HepG2 (cell line): ENCODE measurements around the gene ZFPM1. TPM values are rescaled to one million over a fixed set of nuclear protein-coding genes. Genes with fewer than 3 reads are reported as not detected.
A peak's percentile ranks its signal among the peaks of the same experiment; 100 is the strongest.

ENCODE experiments used
- ATAC-seq: fragments of 200-7000 bp; cut with Tn5 transposase; 3 replicates; pipeline ENCODE4 v1.9.1; 2020; ENCODE audit warnings: mild to moderate bottlenecking, moderate library complexity
- BruUV-seq: library from RNA; stranded (reverse); fragments of 400-500 nt; replicated peaks from 2 replicates; lab custom pipeline; 2021; lab: Mats Ljungman, UMichigan
- CTCF ChIA-PET: fragments of 300-600 bp; formaldehyde crosslinking; extraction: SDS; loops from one replicate; lab custom pipeline; 2021; ENCODE audit warnings: low total read pairs, inconsistent platforms, low intra/inter-chr PET ratio; lab: Yijun Ruan, JAX
- POLR2A ChIA-PET: fragments of 350-600 bp; sonication (Branson Sonifier 250); formaldehyde crosslinking; loops from one replicate; lab custom pipeline; 2020; ENCODE audit warnings: antibody characterized with exemption, inconsistent platforms; lab: Yijun Ruan, JAX
- DNase-seq: peaks from one replicate; pipeline ENCODE4 v3.0.0-alpha.2; 2015; ENCODE audit warnings: low spot score
- FAIRE-seq: peaks from 3 replicates; lab custom pipeline; 2011; peaks lifted over from hg19 to GRCh38; lab: Jason Lieb, UNC
- H2AFZ ChIP-seq: one replicate; pipeline ENCODE4 v1.6.1; 2011; ENCODE audit warnings: low read length, inconsistent platforms
- H3K27ac ChIP-seq: fragments of 300-600 bp; 3 replicates; pipeline ENCODE4 v1.8.0; 2011; ENCODE audit warnings: mixed run types, mild to moderate bottlenecking, mixed read lengths, low read length, inconsistent platforms; ENCODE audit not compliant: insufficient read depth; ENCODE audit errors: extremely low read length
- H3K27me3 ChIP-seq, 2 experiments: fragments of 200-600 bp in 1 of 2; 2 replicates in 1 of 2; 3 replicates in 1 of 2; pipeline versions ENCODE4 v1.6.0 to v1.8.0; 2011; ENCODE audit warnings: low read length in 2 of 2, mild to moderate bottlenecking in 2 of 2, moderate library complexity in 2 of 2, inconsistent platforms in 1 of 2; ENCODE audit not compliant: insufficient read depth in 2 of 2, control insufficient read depth in 1 of 2
- H3K36me3 ChIP-seq, 2 experiments: fragments of 200-600 bp in 1 of 2; replicated peaks in 1 of 2; 2 replicates in 1 of 2; 3 replicates in 1 of 2; pipeline versions ENCODE4 v1.5.1 to v1.8.0; 2011; ENCODE audit warnings: low read length in 2 of 2, inconsistent platforms in 1 of 2; ENCODE audit not compliant: insufficient read depth in 2 of 2, control insufficient read depth in 1 of 2
- H3K4me1 ChIP-seq: 2 replicates; pipeline ENCODE4 v1.5.1; 2012; ENCODE audit warnings: low read length, inconsistent platforms; ENCODE audit not compliant: insufficient read depth
- H3K4me2 ChIP-seq: 2 replicates; pipeline ENCODE4 v1.6.0; 2011; ENCODE audit warnings: low read depth, low read length, inconsistent platforms
- H3K4me3 ChIP-seq, 3 experiments: fragments of 200-600 bp in 1 of 3; sonication (generic), shearing (Covaris generic) in 1 of 3; replicated peaks in 1 of 3; 2 replicates each; pipeline ENCODE4 v1.5.1; 2011 to 2016; ENCODE audit warnings: low read length in 3 of 3, inconsistent platforms in 2 of 3, low read depth in 2 of 3, mild to moderate bottlenecking in 2 of 3, control low read depth in 1 of 3, mixed read lengths in 1 of 3; ENCODE audit not compliant: insufficient read depth in 1 of 3
- H3K79me2 ChIP-seq: one replicate; pipeline ENCODE4 v1.6.1; 2011; ENCODE audit warnings: low read length, inconsistent platforms; ENCODE audit not compliant: insufficient read depth
- H3K9ac ChIP-seq: 2 replicates; pipeline ENCODE4 v1.6.0; 2011; ENCODE audit warnings: mild to moderate bottlenecking, low read depth, low read length, inconsistent platforms; ENCODE audit not compliant: insufficient read depth
- H3K9me3 ChIP-seq: 2 replicates; pipeline ENCODE4 v1.5.1; 2012; ENCODE audit warnings: mild to moderate bottlenecking, low read length
- H4K20me1 ChIP-seq: 2 replicates; pipeline ENCODE4 v1.6.0; 2011; ENCODE audit warnings: inconsistent platforms, mild to moderate bottlenecking, low read length, moderate library complexity; ENCODE audit not compliant: insufficient read depth
- AHR ChIP-seq: IDR thresholded peaks from 2 replicates; pipeline ENCODE4 v1.6.1; 2018; ENCODE audit warnings: missing genetic modification reagents, missing compliant biosample characterization
- FLYWCH1 ChIP-seq: sonication (generic); formaldehyde crosslinking; IDR thresholded peaks from 2 replicates; pipeline ENCODE4 v1.8.1; 2023; ENCODE audit warnings: mild to moderate bottlenecking, missing genetic modification reagents
- HNRNPL ChIP-seq: fragments of 200-400 bp; formaldehyde crosslinking; IDR thresholded peaks from 2 replicates; pipeline ENCODE4 v1.6.1; 2017; ENCODE audit warnings: mild to moderate bottlenecking, low read depth, low read length
- NFE2 ChIP-seq: sonication (generic); formaldehyde crosslinking; IDR thresholded peaks from 2 replicates; pipeline ENCODE4 v1.4.0; 2020; ENCODE audit warnings: missing genetic modification reagents
- NR2F6 ChIP-seq, 2 experiments: IDR thresholded peaks; 2 replicates each; pipeline ENCODE4 v1.6.1; 2016; ENCODE audit warnings: antibody characterized with exemption in 1 of 2, mild to moderate bottlenecking in 1 of 2
- RXRA ChIP-seq: sonication (generic); formaldehyde crosslinking; IDR thresholded peaks from 2 replicates; pipeline ENCODE4 v1.5.1; 2020; ENCODE audit warnings: missing genetic modification reagents
- SMAD3 ChIP-seq: sonication (generic); formaldehyde crosslinking; IDR thresholded peaks from 2 replicates; pipeline ENCODE4 v1.4.0; 2020; ENCODE audit warnings: missing genetic modification reagents
- SP4 ChIP-seq: sonication (generic); formaldehyde crosslinking; IDR thresholded peaks from 2 replicates; pipeline ENCODE4 v1.8.1; 2023; ENCODE audit warnings: mild to moderate bottlenecking, missing genetic modification reagents
- SRSF1 ChIP-seq: fragments of 200-400 bp; formaldehyde crosslinking; optimal IDR thresholded peaks from 2 replicates; pipeline ENCODE3; 2017; ENCODE audit warnings: mild to moderate bottlenecking, low read depth, low read length, moderate library complexity
- TAF15 ChIP-seq: fragments of 200-400 bp; formaldehyde crosslinking; IDR thresholded peaks from one replicate; pipeline ENCODE4 v1.6.1; 2018; ENCODE audit warnings: mild to moderate bottlenecking, low read depth, low read length; ENCODE audit not compliant: poor library complexity, severe bottlenecking
- ZBTB38 ChIP-seq: sonication (generic); formaldehyde crosslinking; IDR thresholded peaks from 2 replicates; pipeline ENCODE4 v1.5.1; 2020; ENCODE audit warnings: mild to moderate bottlenecking, missing genetic modification reagents
- ZNF10 ChIP-seq: sonication (generic); formaldehyde crosslinking; IDR thresholded peaks from 2 replicates; pipeline ENCODE4 v1.4.0; 2020; ENCODE audit warnings: mild to moderate bottlenecking, low read depth, missing genetic modification reagents, borderline replicate concordance
- ZNF253 ChIP-seq: sonication (generic); formaldehyde crosslinking; IDR thresholded peaks from 2 replicates; pipeline ENCODE4 v1.8.0; 2022; ENCODE audit warnings: mild to moderate bottlenecking, missing genetic modification reagents, borderline replicate concordance
- ZNF543 ChIP-seq: sonication (generic); formaldehyde crosslinking; IDR thresholded peaks from 2 replicates; pipeline ENCODE4 v1.4.0; 2020; ENCODE audit warnings: mild to moderate bottlenecking, missing genetic modification reagents
- ZNF607 ChIP-seq: sonication (generic); formaldehyde crosslinking; IDR thresholded peaks from 2 replicates; pipeline ENCODE4 v1.5.1; 2020; ENCODE audit warnings: missing genetic modification reagents, mild to moderate bottlenecking, borderline replicate concordance
- ZNF660 ChIP-seq: sonication (generic); formaldehyde crosslinking; IDR thresholded peaks from 2 replicates; pipeline ENCODE4 v1.5.1; 2020; ENCODE audit warnings: mild to moderate bottlenecking, low read depth, missing genetic modification reagents, borderline replicate concordance
- ZNF703 ChIP-seq: sonication (generic); formaldehyde crosslinking; IDR thresholded peaks from 2 replicates; pipeline ENCODE4 v1.5.1; 2020; ENCODE audit warnings: missing genetic modification reagents, mild to moderate bottlenecking, moderate library complexity, borderline replicate concordance
- WGBS: methylation state at CpG from one replicate; pipeline ENCODE4 v1.1.6; 2017; ENCODE audit warnings: low lambda C conversion rate; 5-methylcytosine and 5-hydroxymethylcytosine counted together
- in situ Hi-C: cut with HindIII; loops from 2 replicates; pipeline ENCODE4 v1.10.0; 2017; ENCODE audit warnings: low pct_unique_long_range_greater_than_20kb; ENCODE audit not compliant: extremely low pct_ligation_motif_present
- intact Hi-C: fragments of 100-400 bp; cut with micrococcal nuclease; formaldehyde crosslinking; loops from one replicate; pipeline ENCODE4 v1.10.0; 2022; ENCODE audit not compliant: unreplicated experiment
- polyA plus RNA-seq, 8 experiments: library from polyadenylated mRNA; depleted of rRNA in 3 of 8; stranded (reverse) in 7 of 8; unstranded in 1 of 8; fragments of >200 nt; fragmentation: Illumina TruSeq in 4 of 8; extraction: Trizol in 4 of 8; gene quantifications; 2 replicates each; pipeline versions ENCODE4 v1.2.1 to v1.2.3, GENCODE V29; 2011 to 2016; ENCODE audit warnings: low read depth in 4 of 8, missing spikeins in 1 of 8, mixed read lengths in 1 of 8; ENCODE audit not compliant: insufficient read depth in 1 of 8
- total RNA-seq, 5 experiments: library from RNA; depleted of rRNA; stranded (reverse); fragments of >200 nt; fragmentation: Illumina TruSeq; extraction: Trizol; gene quantifications; 2 replicates each; pipeline ENCODE4 v1.2.3, GENCODE V29; 2016; ENCODE audit warnings: low read depth in 1 of 5
- TF ChIP-seq, protein P1 (sequence below): IDR thresholded peaks from 2 replicates; pipeline ENCODE4 v1.6.1; 2016; ENCODE audit warnings: low read depth
- TF ChIP-seq, protein P2 (sequence below): sonication (generic); formaldehyde crosslinking; IDR thresholded peaks from 2 replicates; pipeline ENCODE4 v1.5.0; 2020; ENCODE audit warnings: mild to moderate bottlenecking, missing genetic modification reagents, moderate library complexity
- TF ChIP-seq, protein P3 (sequence below): sonication (generic); formaldehyde crosslinking; IDR thresholded peaks from 2 replicates; pipeline ENCODE4 v1.8.0; 2022; ENCODE audit warnings: mild to moderate bottlenecking, missing genetic modification reagents; ENCODE audit not compliant: insufficient replicate concordance

Gene ZFPM1
- total and polyA plus RNA-seq, 2 of the 13 experiments (the other 11 are each of a cell fraction or from before 2014, with no cell fraction given), result 1.3 to 3.8 TPM

DNA sequence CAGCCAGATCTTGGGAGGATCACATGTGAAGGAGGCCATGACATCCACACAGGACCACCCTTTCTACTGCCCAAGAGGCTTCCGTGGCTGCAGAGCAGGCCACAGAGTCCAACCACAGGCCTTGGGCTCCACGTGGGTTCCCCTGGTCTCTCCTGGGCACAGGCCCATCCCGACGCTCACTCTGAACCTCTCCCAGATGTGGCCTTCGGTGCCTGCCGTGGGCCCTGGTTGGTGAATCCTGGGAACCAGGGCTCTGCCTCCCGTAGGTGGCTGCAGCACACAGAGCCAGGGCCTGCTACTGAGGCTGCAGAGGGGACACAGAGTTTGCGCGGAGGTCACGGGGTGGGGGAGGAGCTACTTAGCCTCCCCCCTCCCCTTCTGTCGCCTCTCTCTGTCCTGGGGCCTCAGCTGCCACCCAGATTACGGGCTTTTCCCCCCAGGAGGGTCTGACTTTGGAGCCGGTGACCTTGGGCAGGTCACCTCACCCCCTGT lies 55.3 kb downstream of the ZFPM1 start:
- POLR2A ChIA-PET, result interaction anchor here (1.3 to 8.4 kb wide), 7 partner anchors 17 to 1120 kb away, joined by 3 to 370 read pairs (median 7); partner anchors contain the start of genes ZC3H18 and ZFPM1
- peak overlapping the region in 1 of 3 experiments; percentile 40; a peak in 2 of 6 replicates for H3K4me3 ChIP-seq
- TF ChIP-seq, protein P1, sequence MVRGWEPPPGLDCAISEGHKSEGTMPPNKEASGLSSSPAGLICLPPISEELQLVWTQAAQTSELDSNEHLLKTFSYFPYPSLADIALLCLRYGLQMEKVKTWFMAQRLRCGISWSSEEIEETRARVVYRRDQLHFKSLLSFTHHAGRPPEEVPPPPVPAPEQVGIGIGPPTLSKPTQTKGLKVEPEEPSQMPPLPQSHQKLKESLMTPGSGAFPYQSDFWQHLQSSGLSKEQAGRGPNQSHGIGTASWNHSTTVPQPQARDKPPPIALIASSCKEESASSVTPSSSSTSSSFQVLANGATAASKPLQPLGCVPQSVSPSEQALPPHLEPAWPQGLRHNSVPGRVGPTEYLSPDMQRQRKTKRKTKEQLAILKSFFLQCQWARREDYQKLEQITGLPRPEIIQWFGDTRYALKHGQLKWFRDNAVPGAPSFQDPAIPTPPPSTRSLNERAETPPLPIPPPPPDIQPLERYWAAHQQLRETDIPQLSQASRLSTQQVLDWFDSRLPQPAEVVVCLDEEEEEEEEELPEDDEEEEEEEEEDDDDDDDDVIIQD (CRISPR knock-in tag), result no peak
- no peak for TF ChIP-seq SMAD3 (CRISPR knock-in tag)
- no peak for TF ChIP-seq NFE2 (CRISPR knock-in tag)
- no peak for TF ChIP-seq ZNF703
- peak; percentile 82 for TF ChIP-seq TAF15
- TF ChIP-seq, protein P2, sequence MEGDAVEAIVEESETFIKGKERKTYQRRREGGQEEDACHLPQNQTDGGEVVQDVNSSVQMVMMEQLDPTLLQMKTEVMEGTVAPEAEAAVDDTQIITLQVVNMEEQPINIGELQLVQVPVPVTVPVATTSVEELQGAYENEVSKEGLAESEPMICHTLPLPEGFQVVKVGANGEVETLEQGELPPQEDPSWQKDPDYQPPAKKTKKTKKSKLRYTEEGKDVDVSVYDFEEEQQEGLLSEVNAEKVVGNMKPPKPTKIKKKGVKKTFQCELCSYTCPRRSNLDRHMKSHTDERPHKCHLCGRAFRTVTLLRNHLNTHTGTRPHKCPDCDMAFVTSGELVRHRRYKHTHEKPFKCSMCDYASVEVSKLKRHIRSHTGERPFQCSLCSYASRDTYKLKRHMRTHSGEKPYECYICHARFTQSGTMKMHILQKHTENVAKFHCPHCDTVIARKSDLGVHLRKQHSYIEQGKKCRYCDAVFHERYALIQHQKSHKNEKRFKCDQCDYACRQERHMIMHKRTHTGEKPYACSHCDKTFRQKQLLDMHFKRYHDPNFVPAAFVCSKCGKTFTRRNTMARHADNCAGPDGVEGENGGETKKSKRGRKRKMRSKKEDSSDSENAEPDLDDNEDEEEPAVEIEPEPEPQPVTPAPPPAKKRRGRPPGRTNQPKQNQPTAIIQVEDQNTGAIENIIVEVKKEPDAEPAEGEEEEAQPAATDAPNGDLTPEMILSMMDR, result peak; percentile 15; the same call in 1 of the 2 replicates
- no peak for TF ChIP-seq ZNF607 (CRISPR knock-in tag)
- 0 out of 2 replicates have a peak, but pooled peaks have one; percentile 29 for TF ChIP-seq ZNF253 (CRISPR knock-in tag)
- peak; percentile 48; the same call in 1 of the 2 replicates for TF ChIP-seq ZBTB38 (CRISPR knock-in tag)
- peak; percentile 83 for TF ChIP-seq HNRNPL
- TF ChIP-seq ZNF660, result no peak
- TF ChIP-seq ZNF10, result 0 out of 2 replicates have a peak, but pooled peaks have one; percentile 45
- no peak for TF ChIP-seq AHR
- 0 out of 2 replicates have a peak, but pooled peaks have one; percentile 56 for TF ChIP-seq SP4 (CRISPR knock-in tag)
- TF ChIP-seq FLYWCH1 (CRISPR knock-in tag), result peak; percentile 73; the same call in 1 of the 2 replicates
- peak; percentile 58; the same call in 1 of the 2 replicates for TF ChIP-seq RXRA (CRISPR knock-in tag)
- TF ChIP-seq, protein P3, sequence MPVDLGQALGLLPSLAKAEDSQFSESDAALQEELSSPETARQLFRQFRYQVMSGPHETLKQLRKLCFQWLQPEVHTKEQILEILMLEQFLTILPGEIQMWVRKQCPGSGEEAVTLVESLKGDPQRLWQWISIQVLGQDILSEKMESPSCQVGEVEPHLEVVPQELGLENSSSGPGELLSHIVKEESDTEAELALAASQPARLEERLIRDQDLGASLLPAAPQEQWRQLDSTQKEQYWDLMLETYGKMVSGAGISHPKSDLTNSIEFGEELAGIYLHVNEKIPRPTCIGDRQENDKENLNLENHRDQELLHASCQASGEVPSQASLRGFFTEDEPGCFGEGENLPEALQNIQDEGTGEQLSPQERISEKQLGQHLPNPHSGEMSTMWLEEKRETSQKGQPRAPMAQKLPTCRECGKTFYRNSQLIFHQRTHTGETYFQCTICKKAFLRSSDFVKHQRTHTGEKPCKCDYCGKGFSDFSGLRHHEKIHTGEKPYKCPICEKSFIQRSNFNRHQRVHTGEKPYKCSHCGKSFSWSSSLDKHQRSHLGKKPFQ (CRISPR knock-in tag), result no peak
- TF ChIP-seq NR2F6 (IDR thresholded peaks at IDR 0.05), result no peak
- TF ChIP-seq NR2F6 (CRISPR knock-in tag; IDR thresholded peaks at IDR 0.05), result no peak
- peak; percentile 21 for TF ChIP-seq SRSF1
- TF ChIP-seq ZNF543, result no peak

More for the DNA sequence above, 55.3 kb downstream of the ZFPM1 start:
- CTCF ChIA-PET, result interaction anchor here (0.6 kb wide), 1 partner anchor 19 kb away, joined by 3 read pairs; no protein-coding TSS in a partner anchor
- DNase-seq (peak; percentile 41), FAIRE-seq (no peak), ATAC-seq (peak; percentile 4)
- intact Hi-C loops, result loop anchor here (5.0 kb wide), 1 partner anchor 51 kb away; no protein-coding TSS in a partner anchor
- no peaks in the 10 kb centered on the region for H3K27me3 ChIP-seq
- H4K20me1 ChIP-seq, result no peaks in the 10 kb centered on the region
- H3K9ac ChIP-seq, result peak overlapping the region; percentile 60
- WGBS, result 67% methylated on average over 13 of the region's 13 CpGs
- TSS peak; percentile 49 for BruUV-seq
- H3K36me3 ChIP-seq, result peaks cover 5 to 8% of the 10 kb centered on the region in 2 experiments; a peak in 2 of 5 replicates
- peaks cover 69% of the 10 kb centered on the region for H3K4me1 ChIP-seq
- H3K4me2 ChIP-seq, result peak overlapping the region; percentile 55
- no peaks in the 10 kb centered on the region for H3K9me3 ChIP-seq
- H3K27ac ChIP-seq, result peak overlapping the region; percentile 76
- in situ Hi-C loops, result loop anchor here (10.0 kb wide), 1 partner anchor 54 kb away; the partner anchor contains the start of gene ZFPM1
- no peaks in the 10 kb centered on the region for H3K79me2 ChIP-seq
- no peak overlapping the region for H2AFZ ChIP-seq
